ENCODE results near the gene CYP26B1.

CYP26B1 gene

GRCh38 chr2:72159211-72159993 is 11.7 kb upstream of the CYP26B1 start:
- TF ChIP-seq CTCF (IDR thresholded peaks at IDR 0.05; ENCODE audit: unreplicated experiment in 3 of 3) = no peak
- peaks cover 32% of the 10 kb centered on the region for H3K27me3 Mint-ChIP-seq (ENCODE audit: low read depth)
- H3K36me3 Mint-ChIP-seq (ENCODE audit: low read depth) = no peaks in the 10 kb centered on the region
- H3K4me3 Mint-ChIP-seq = no peak overlapping the region
- H3K4me1 Mint-ChIP-seq = no peaks in the 10 kb centered on the region
- H3K27ac Mint-ChIP-seq = no peak overlapping the region
- no peaks in the 10 kb centered on the region for H3K9me3 Mint-ChIP-seq

GRCh38 chr2:72157871-72158771 is 10.5 kb upstream of the CYP26B1 start:
- Mint-ChIP-seq H3K4me1 (no peaks in the 10 kb centered on the region), H3K27me3 (ENCODE audit: low read depth) (peaks cover 39% of the 10 kb centered on the region), H3K36me3 (ENCODE audit: low read depth) (no peaks in the 10 kb centered on the region), H3K27ac (no peak overlapping the region), H3K4me3 (no peak overlapping the region), H3K9me3 (no peaks in the 10 kb centered on the region)
- no peak for TF ChIP-seq CTCF (IDR thresholded peaks at IDR 0.05; ENCODE audit: unreplicated experiment in 3 of 3)

- no peak overlapping the region for H3K4me3 Mint-ChIP-seq
- no peak for TF ChIP-seq CTCF (IDR thresholded peaks at IDR 0.05; ENCODE audit: unreplicated experiment in 3 of 3)
- H3K9me3 Mint-ChIP-seq = no peaks in the 10 kb centered on the region
- H3K27ac Mint-ChIP-seq = no peak overlapping the region
- H3K4me1 Mint-ChIP-seq = no peaks in the 10 kb centered on the region
- H3K36me3 Mint-ChIP-seq (ENCODE audit: low read depth) = no peaks in the 10 kb centered on the region
- H3K27me3 Mint-ChIP-seq (ENCODE audit: low read depth) = peaks cover 50% of the 10 kb centered on the region
Observed at GRCh38 chr2:72156872-72157271, 9.2 kb upstream of the CYP26B1 start.

GRCh38 chr2:72155737-72156136 is 8.1 kb upstream of the CYP26B1 start:
- H3K36me3 Mint-ChIP-seq (ENCODE audit: low read depth) = no peaks in the 10 kb centered on the region
- no peak overlapping the region for H3K27ac Mint-ChIP-seq
- no peak overlapping the region for H3K4me3 Mint-ChIP-seq
- peaks cover 62% of the 10 kb centered on the region for H3K27me3 Mint-ChIP-seq (ENCODE audit: low read depth)
- H3K9me3 Mint-ChIP-seq = no peaks in the 10 kb centered on the region
- TF ChIP-seq CTCF (IDR thresholded peaks at IDR 0.05; ENCODE audit: unreplicated experiment in 3 of 3) = no peak
- H3K4me1 Mint-ChIP-seq = no peaks in the 10 kb centered on the region

GRCh38 chr2:72155151-72155550 is 7.5 kb upstream of the CYP26B1 start:
- H3K4me1 Mint-ChIP-seq = peaks cover 3% of the 10 kb centered on the region
- no peak overlapping the region for H3K4me3 Mint-ChIP-seq
- TF ChIP-seq CTCF (IDR thresholded peaks at IDR 0.05; ENCODE audit: unreplicated experiment in 3 of 3) = no peak
- H3K36me3 Mint-ChIP-seq (ENCODE audit: low read depth) = no peaks in the 10 kb centered on the region
- no peaks in the 10 kb centered on the region for H3K9me3 Mint-ChIP-seq
- no peak overlapping the region for H3K27ac Mint-ChIP-seq
- peaks cover 68% of the 10 kb centered on the region for H3K27me3 Mint-ChIP-seq (ENCODE audit: low read depth)
